Gastroesophageal sphincter (tissue), 3 donors: ENCODE measurements around the gene PARD3.

Source experiments
- CTCF ChIP-seq, 4 experiments: fragments of 200-600 bp in 2 of 4; fragments of 450-650 bp in 2 of 4; sonication (generic) in 1 of 4; IDR thresholded peaks; one replicate each; pipeline ENCODE4 v1.5.1; 2017 to 2019; ENCODE audit warnings: antibody characterized with exemption in 4 of 4, mild to moderate bottlenecking in 2 of 4, moderate library complexity in 2 of 4
- POLR2A ChIP-seq, 2 donors: fragments of 450-650 bp; IDR thresholded peaks; one replicate each; pipeline ENCODE4 v1.6.1; 2017; ENCODE audit warnings: antibody characterized with exemption in 2 of 2, mild to moderate bottlenecking in 2 of 2, moderate library complexity in 1 of 2
- POLR2AphosphoS5 ChIP-seq: sonication (generic); formaldehyde crosslinking; IDR thresholded peaks from one replicate; pipeline ENCODE4 v1.6.1; 2017; ENCODE audit warnings: antibody characterized with exemption

GRCh38 chr10:34622945-34623344 is 192.2 kb downstream of the PARD3 start:
- no peak for TF ChIP-seq POLR2AphosphoS5
- no peak for TF ChIP-seq CTCF (IDR thresholded peaks at IDR 0.05)
- TF ChIP-seq POLR2A (IDR thresholded peaks at IDR 0.05) = no peak
